ENCODE measurements around the gene GLS. TPM values are rescaled to one million over a fixed set of nuclear protein-coding genes. Genes with fewer than 3 reads are reported as not detected.

The GLS gene
- total and polyA plus RNA-seq, 11 donors: 19.1 to 94.5 (median 47.6) TPM

- TF ChIP-seq POLR2A (IDR thresholded peaks at IDR 0.05) (no peak), CTCF (IDR thresholded peaks at IDR 0.05) (no peak)
- no peak for DNase-seq
- no peaks in the 10 kb centered on the region for H3K27me3 ChIP-seq
- H3K4me1 ChIP-seq: peaks cover 0 to 7% (median 0%) of the 10 kb centered on the region in 12 donors
- no peak overlapping the region for H3K27ac ChIP-seq
- ATAC-seq: no peak
- H3K4me3 ChIP-seq: no peak overlapping the region
- H3K9me3 ChIP-seq: no peaks in the 10 kb centered on the region
- WGBS, 4 donors: 93 to 97% (median 95%) methylated on average over 7 of the region's 7 CpGs
- peaks cover 0 to 98% (median 91%) of the 10 kb centered on the region in 9 donors for H3K36me3 ChIP-seq
- intact Hi-C loops (cut with DNase I): no loop called here
Measured at GRCh38 chr2:190929919-190930318, 49.3 kb downstream of the GLS start.

GRCh38 chr2:190930411-190930810, 49.8 kb downstream of the GLS start:
- Histone ChIP-seq H3K4me1 (peaks cover 0 to 7% (median 0%) of the 10 kb centered on the region in 12 donors), H3K36me3 (peaks cover 0 to 95% (median 86%) of the 10 kb centered on the region in 9 donors), H3K27ac (no peak overlapping the region), H3K27me3 (no peaks in the 10 kb centered on the region), H3K9me3 (no peaks in the 10 kb centered on the region), H3K4me3 (no peak overlapping the region)
- TF ChIP-seq CTCF (IDR thresholded peaks at IDR 0.05) (no peak), POLR2A (IDR thresholded peaks at IDR 0.05) (no peak)
- intact Hi-C loops (cut with DNase I): no loop called here
- no peak for DNase-seq
- ATAC-seq: no peak
- 94 to 99% (median 95%) methylated on average over 3 of the region's 3 CpGs for WGBS, 4 donors

- Histone ChIP-seq H3K4me1 (peaks cover 0 to 10% (median 0%) of the 10 kb centered on the region in 12 donors), H3K36me3 (peaks cover 0 to 88% (median 67%) of the 10 kb centered on the region in 9 donors), H3K4me3 (no peak overlapping the region), H3K9me3 (no peaks in the 10 kb centered on the region), H3K27me3 (no peaks in the 10 kb centered on the region), H3K27ac (no peak overlapping the region)
- no peak for ATAC-seq
- intact Hi-C loops (cut with DNase I): no loop called here
- no peak for TF ChIP-seq CTCF (IDR thresholded peaks at IDR 0.05)
- TF ChIP-seq POLR2A (IDR thresholded peaks at IDR 0.05): no peak
- DNase-seq: no peak
- 87 to 96% (median 91%) methylated on average over 1 of the region's 1 CpG for WGBS, 4 donors
Measured at GRCh38 chr2:190932514-190932913, 51.9 kb downstream of the GLS start.

GRCh38 chr2:190933361-190933760, 52.7 kb downstream of the GLS start:
- H3K4me1 ChIP-seq: peaks cover 0 to 15% (median 3%) of the 10 kb centered on the region in 12 donors
- intact Hi-C loops (cut with DNase I): no loop called here
- H3K27me3 ChIP-seq: no peaks in the 10 kb centered on the region
- no peak overlapping the region for H3K27ac ChIP-seq
- TF ChIP-seq CTCF (IDR thresholded peaks at IDR 0.05): no peak
- no peak for TF ChIP-seq POLR2A (IDR thresholded peaks at IDR 0.05)
- peaks cover 0 to 80% (median 58%) of the 10 kb centered on the region in 9 donors for H3K36me3 ChIP-seq
- ATAC-seq: no peak
- H3K9me3 ChIP-seq: no peaks in the 10 kb centered on the region
- no peak overlapping the region for H3K4me3 ChIP-seq
- DNase-seq: no peak

Measured in heart left ventricle (tissue), 16 donors.